CD14-positive monocyte (primary cell): ENCODE data around the gene SYPL1. TPM values are rescaled to one million over a fixed set of nuclear protein-coding genes. Genes with fewer than 3 reads are reported as not detected.

ENCODE experiments used
- DNase-seq, 3 donors: peaks; one replicate each; pipeline ENCODE4 v3.0.0-alpha.2; 2011 to 2022
- H2AFZ ChIP-seq: 2 replicates; pipeline ENCODE4 v1.6.0; 2012; ENCODE audit warnings: mild to moderate bottlenecking, low read depth, low read length, inconsistent platforms; ENCODE audit not compliant: insufficient read depth, poor library complexity, severe bottlenecking
- H3K27ac ChIP-seq, 2 donors: 1 replicate in 1 of 2; 2 replicates in 1 of 2; pipeline ENCODE4 v1.5.1; 2012 to 2013; ENCODE audit warnings: low read length in 2 of 2, control low read depth in 1 of 2, inconsistent platforms in 1 of 2, low read depth in 1 of 2, mild to moderate bottlenecking in 1 of 2
- H3K27me3 ChIP-seq, 2 donors: one replicate each; pipeline versions ENCODE4 v1.6.0 to v1.6.1; 2011 to 2013; ENCODE audit warnings: low read length in 2 of 2; ENCODE audit not compliant: control insufficient read depth in 2 of 2, insufficient read depth in 2 of 2
- H3K36me3 ChIP-seq, 2 donors: replicated peaks in 1 of 2; 1 replicate in 1 of 2; 2 replicates in 1 of 2; pipeline versions ENCODE4 v1.5.1 to v1.6.1; 2012 to 2013; ENCODE audit warnings: low read length in 2 of 2, control low read depth in 1 of 2, inconsistent platforms in 1 of 2, mild to moderate bottlenecking in 1 of 2; ENCODE audit not compliant: insufficient read depth in 2 of 2, control insufficient read depth in 1 of 2
- H3K4me1 ChIP-seq, 2 donors: 1 replicate in 1 of 2; 2 replicates in 1 of 2; pipeline versions ENCODE4 v1.5.1 to v1.6.1; 2012 to 2013; ENCODE audit warnings: low read length in 2 of 2, control low read depth in 1 of 2, inconsistent platforms in 1 of 2, mild to moderate bottlenecking in 1 of 2, moderate library complexity in 1 of 2; ENCODE audit not compliant: insufficient read depth in 2 of 2, control insufficient read depth in 1 of 2
- H3K4me2 ChIP-seq: replicated peaks from 2 replicates; pipeline ENCODE3; 2012; ENCODE audit warnings: low read length, moderate library complexity, mild to moderate bottlenecking; ENCODE audit not compliant: poor library complexity, severe bottlenecking; ENCODE audit errors: extremely low read depth
- H3K4me3 ChIP-seq, 3 experiments: fragments of 200-600 bp in 1 of 3; sonication (generic) in 1 of 3; replicated peaks in 1 of 3; 1 replicate in 2 of 3; 2 replicates in 1 of 3; pipeline ENCODE4 v1.5.1; 2011 to 2013; ENCODE audit warnings: low read length in 3 of 3, mild to moderate bottlenecking in 3 of 3, control low read depth in 2 of 3, low read depth in 2 of 3, inconsistent platforms in 1 of 3, moderate library complexity in 1 of 3
- H3K79me2 ChIP-seq: 2 replicates; pipeline ENCODE4 v1.6.0; 2012; ENCODE audit warnings: mild to moderate bottlenecking, control low read depth, inconsistent platforms, low read length, moderate library complexity; ENCODE audit not compliant: insufficient read depth
- H3K9ac ChIP-seq: 2 replicates; pipeline ENCODE4 v1.6.0; 2017; ENCODE audit warnings: low read length, mild to moderate bottlenecking; ENCODE audit not compliant: insufficient read depth, poor library complexity, severe bottlenecking
- H3K9me3 ChIP-seq, 2 donors: replicated peaks in 1 of 2; 1 replicate in 1 of 2; 2 replicates in 1 of 2; pipeline versions ENCODE4 v1.5.1 to v1.6.1; 2012 to 2013; ENCODE audit warnings: low read length in 2 of 2, control low read depth in 1 of 2; ENCODE audit not compliant: control insufficient read depth in 1 of 2, insufficient read depth in 1 of 2
- H4K20me1 ChIP-seq: 2 replicates; pipeline ENCODE4 v1.6.0; 2012; ENCODE audit warnings: mild to moderate bottlenecking, low read length, control low read depth, moderate library complexity; ENCODE audit not compliant: insufficient read depth
- H3K27ac Mint-ChIP-seq, 7 donors: one replicate each; pipeline ENCODE4 v1.8.0; 2020; ENCODE audit warnings: mild to moderate bottlenecking in 7 of 7, mixed read lengths in 7 of 7, moderate library complexity in 6 of 7, inconsistent platforms in 2 of 7
- H3K27me3 Mint-ChIP-seq, 3 donors: one replicate each; pipeline ENCODE4 v1.8.0; 2021 to 2022; ENCODE audit warnings: low read depth in 3 of 3, mild to moderate bottlenecking in 3 of 3, mixed read lengths in 3 of 3, moderate library complexity in 3 of 3, inconsistent platforms in 1 of 3
- H3K36me3 Mint-ChIP-seq, 2 donors: one replicate each; pipeline ENCODE4 v1.8.0; 2020; ENCODE audit warnings: mixed read lengths in 2 of 2, inconsistent platforms in 1 of 2, mild to moderate bottlenecking in 1 of 2
- H3K4me1 Mint-ChIP-seq: one replicate; pipeline ENCODE4 v1.8.0; 2020; ENCODE audit warnings: mild to moderate bottlenecking, mixed read lengths
- H3K4me3 Mint-ChIP-seq, 2 donors: one replicate each; pipeline ENCODE4 v1.8.0; 2020; ENCODE audit warnings: mild to moderate bottlenecking in 2 of 2, mixed read lengths in 2 of 2, moderate library complexity in 1 of 2
- H3K9me3 Mint-ChIP-seq, 7 donors: one replicate each; pipeline ENCODE4 v1.8.0; 2020 to 2022; ENCODE audit warnings: mixed read lengths in 7 of 7, mild to moderate bottlenecking in 6 of 7, moderate library complexity in 6 of 7, inconsistent platforms in 2 of 7
- WGBS: methylation state at CpG from one replicate; pipeline ENCODE4 v1.1.5; 2013; ENCODE audit warnings: missing lambda C conversion rate; ENCODE audit not compliant: insufficient coverage; 5-methylcytosine and 5-hydroxymethylcytosine counted together
- intact Hi-C, 2 donors: fragments of 100-400 bp; cut with micrococcal nuclease; formaldehyde crosslinking; loops; one replicate each; pipeline versions ENCODE4 v1.15.0 to v1.15.1; 2023
- polyA plus RNA-seq, 3 donors: library from polyadenylated mRNA; depleted of rRNA in 1 of 3; unstranded in 2 of 3; stranded (reverse) in 1 of 3; fragments of 300-500 nt in 2 of 3; fragments of >200 nt in 1 of 3; fragmentation: Illumina TruSeq in 2 of 3; gene quantifications; 1 replicate in 2 of 3; 2 replicates in 1 of 3; pipeline ENCODE4 v1.2.3, GENCODE V29; 2012 to 2021
- TF ChIP-seq, protein P1 (sequence below): fragments of 200-600 bp; IDR thresholded peaks from one replicate; pipeline ENCODE4 v1.8.0; 2022; ENCODE audit warnings: antibody characterized with exemption, mild to moderate bottlenecking

The SYPL1 gene
- polyA plus RNA-seq, 3 donors, result 22.3 to 82.1 (median 64.7) TPM

DNA sequence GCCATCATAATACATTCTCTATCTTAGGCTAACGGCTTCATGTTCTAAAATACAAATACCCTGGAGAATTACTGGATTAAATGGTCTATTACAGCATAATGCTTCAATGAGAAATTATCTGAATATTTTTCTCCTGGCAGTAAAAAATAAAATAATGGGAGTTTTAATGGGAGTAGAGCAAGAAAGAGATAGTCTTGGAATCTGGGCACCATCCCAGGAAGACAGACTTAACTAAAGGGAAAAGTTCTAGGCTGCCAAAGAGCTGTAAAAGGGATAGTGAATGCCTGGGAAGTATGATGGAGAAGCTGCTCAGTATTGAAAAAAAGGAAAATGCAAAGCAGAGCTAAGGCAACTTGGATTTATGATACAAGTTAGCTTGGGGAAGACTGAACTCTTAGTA lies 12.1 kb upstream of the SYPL1 start:
- Histone ChIP-seq H3K36me3 (no peaks in the 10 kb centered on the region), H3K4me2 (no peak overlapping the region), H3K9me3 (no peaks in the 10 kb centered on the region), H3K4me3 (no peak overlapping the region), H2AFZ (no peak overlapping the region), H3K79me2 (no peaks in the 10 kb centered on the region), H3K27me3 (no peaks in the 10 kb centered on the region), H3K9ac (no peak overlapping the region), H3K27ac (no peak overlapping the region), H4K20me1 (no peaks in the 10 kb centered on the region), H3K4me1 (peaks cover 12 to 16% of the 10 kb centered on the region in 2 donors)
- Mint-ChIP-seq H3K27me3 (peaks cover 1 to 3% (median 2%) of the 10 kb centered on the region in 3 donors), H3K4me3 (no peak overlapping the region), H3K9me3 (peaks cover 0 to 4% (median 0%) of the 10 kb centered on the region in 7 donors), H3K36me3 (no peaks in the 10 kb centered on the region), H3K4me1 (peaks cover 15% of the 10 kb centered on the region), H3K27ac (no peak overlapping the region)
- no peak for DNase-seq
- WGBS, result no CpG with 5 or more reads among the region's 1 CpG
- intact Hi-C loops, result no loop called here
- TF ChIP-seq, protein P1, sequence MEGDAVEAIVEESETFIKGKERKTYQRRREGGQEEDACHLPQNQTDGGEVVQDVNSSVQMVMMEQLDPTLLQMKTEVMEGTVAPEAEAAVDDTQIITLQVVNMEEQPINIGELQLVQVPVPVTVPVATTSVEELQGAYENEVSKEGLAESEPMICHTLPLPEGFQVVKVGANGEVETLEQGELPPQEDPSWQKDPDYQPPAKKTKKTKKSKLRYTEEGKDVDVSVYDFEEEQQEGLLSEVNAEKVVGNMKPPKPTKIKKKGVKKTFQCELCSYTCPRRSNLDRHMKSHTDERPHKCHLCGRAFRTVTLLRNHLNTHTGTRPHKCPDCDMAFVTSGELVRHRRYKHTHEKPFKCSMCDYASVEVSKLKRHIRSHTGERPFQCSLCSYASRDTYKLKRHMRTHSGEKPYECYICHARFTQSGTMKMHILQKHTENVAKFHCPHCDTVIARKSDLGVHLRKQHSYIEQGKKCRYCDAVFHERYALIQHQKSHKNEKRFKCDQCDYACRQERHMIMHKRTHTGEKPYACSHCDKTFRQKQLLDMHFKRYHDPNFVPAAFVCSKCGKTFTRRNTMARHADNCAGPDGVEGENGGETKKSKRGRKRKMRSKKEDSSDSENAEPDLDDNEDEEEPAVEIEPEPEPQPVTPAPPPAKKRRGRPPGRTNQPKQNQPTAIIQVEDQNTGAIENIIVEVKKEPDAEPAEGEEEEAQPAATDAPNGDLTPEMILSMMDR, result no peak

DNA sequence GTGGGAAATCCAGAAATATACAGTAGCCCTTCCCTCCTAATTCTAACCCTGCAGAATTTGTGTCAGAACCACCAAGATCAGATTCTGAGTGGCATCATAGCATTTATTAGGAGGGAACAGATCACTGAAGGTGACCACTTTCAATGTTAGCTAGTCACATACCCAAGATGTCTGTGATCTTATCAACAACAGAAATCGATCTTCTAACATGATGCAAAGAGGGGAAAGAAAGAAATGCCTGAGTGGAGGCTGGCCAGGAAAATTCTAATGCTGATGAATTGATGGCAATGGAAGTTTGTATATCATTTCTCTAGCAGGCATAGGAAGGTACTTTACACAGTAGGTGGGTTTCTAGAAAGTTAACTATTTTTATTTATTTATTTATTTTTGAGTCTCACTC lies 10.6 kb upstream of the SYPL1 start:
- Histone ChIP-seq H3K36me3 (no peaks in the 10 kb centered on the region), H3K4me2 (no peak overlapping the region), H2AFZ (no peak overlapping the region), H3K27ac (no peak overlapping the region), H3K27me3 (no peaks in the 10 kb centered on the region), H3K4me1 (peaks cover 12 to 16% of the 10 kb centered on the region in 2 donors), H3K4me3 (no peak overlapping the region), H3K9me3 (no peaks in the 10 kb centered on the region), H3K79me2 (no peaks in the 10 kb centered on the region), H3K9ac (no peak overlapping the region), H4K20me1 (no peaks in the 10 kb centered on the region)
- no peaks in the 10 kb centered on the region for H3K36me3 Mint-ChIP-seq
- peaks cover 0 to 4% (median 0%) of the 10 kb centered on the region in 7 donors for H3K9me3 Mint-ChIP-seq
- no peak overlapping the region for H3K4me3 Mint-ChIP-seq
- TF ChIP-seq, protein P1, result no peak
- H3K27me3 Mint-ChIP-seq, result peaks cover 0 to 3% (median 1%) of the 10 kb centered on the region in 3 donors
- WGBS, result no CpG with 5 or more reads among the region's 1 CpG
- H3K27ac Mint-ChIP-seq, result no peak overlapping the region
- intact Hi-C loops, result no loop called here
- DNase-seq, result no peak
- H3K4me1 Mint-ChIP-seq, result peaks cover 15% of the 10 kb centered on the region
